ENCODE data around the gene DIDO1. TPM values are rescaled to one million over a fixed set of nuclear protein-coding genes. Genes with fewer than 3 reads are reported as not detected.
A peak's percentile ranks its signal among the peaks of the same experiment; 100 is the strongest.

Gene DIDO1
- total RNA-seq, 2 donors from 2014 or later: 40.1 to 52.7 TPM

DNA sequence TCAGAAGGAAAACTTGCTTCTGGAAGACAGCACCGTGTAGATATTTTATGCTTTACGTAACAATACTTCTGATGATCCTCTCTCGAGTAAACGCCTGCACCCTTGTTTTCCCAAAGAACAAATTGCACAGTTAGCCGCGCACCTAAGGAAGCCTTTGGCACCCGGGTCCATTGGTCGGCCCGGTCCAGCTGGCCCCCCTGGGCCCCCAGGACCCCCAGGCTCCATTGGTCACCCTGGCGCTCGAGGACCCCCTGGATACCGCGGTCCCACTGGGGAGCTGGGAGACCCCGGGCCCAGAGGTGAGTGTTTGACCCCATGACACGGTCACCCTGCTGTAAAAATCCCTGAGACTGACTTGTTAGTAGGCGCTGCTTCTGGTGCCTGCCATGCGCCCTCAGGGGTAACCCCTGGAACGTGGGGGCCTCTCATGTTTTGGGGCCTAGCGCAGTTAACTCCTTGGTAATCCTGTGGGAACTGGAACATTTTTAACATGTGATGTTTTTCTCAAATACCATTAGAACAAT, 89.3 kb downstream of the DIDO1 start:
- DNase-seq (ENCODE audit: low spot score in 2 of 2) (no peak), ATAC-seq (no peak)
- Mint-ChIP-seq H3K36me3 (no peaks in the 10 kb centered on the region), H3K27ac (no peak overlapping the region), H3K9me3 (no peaks in the 10 kb centered on the region)

DNA sequence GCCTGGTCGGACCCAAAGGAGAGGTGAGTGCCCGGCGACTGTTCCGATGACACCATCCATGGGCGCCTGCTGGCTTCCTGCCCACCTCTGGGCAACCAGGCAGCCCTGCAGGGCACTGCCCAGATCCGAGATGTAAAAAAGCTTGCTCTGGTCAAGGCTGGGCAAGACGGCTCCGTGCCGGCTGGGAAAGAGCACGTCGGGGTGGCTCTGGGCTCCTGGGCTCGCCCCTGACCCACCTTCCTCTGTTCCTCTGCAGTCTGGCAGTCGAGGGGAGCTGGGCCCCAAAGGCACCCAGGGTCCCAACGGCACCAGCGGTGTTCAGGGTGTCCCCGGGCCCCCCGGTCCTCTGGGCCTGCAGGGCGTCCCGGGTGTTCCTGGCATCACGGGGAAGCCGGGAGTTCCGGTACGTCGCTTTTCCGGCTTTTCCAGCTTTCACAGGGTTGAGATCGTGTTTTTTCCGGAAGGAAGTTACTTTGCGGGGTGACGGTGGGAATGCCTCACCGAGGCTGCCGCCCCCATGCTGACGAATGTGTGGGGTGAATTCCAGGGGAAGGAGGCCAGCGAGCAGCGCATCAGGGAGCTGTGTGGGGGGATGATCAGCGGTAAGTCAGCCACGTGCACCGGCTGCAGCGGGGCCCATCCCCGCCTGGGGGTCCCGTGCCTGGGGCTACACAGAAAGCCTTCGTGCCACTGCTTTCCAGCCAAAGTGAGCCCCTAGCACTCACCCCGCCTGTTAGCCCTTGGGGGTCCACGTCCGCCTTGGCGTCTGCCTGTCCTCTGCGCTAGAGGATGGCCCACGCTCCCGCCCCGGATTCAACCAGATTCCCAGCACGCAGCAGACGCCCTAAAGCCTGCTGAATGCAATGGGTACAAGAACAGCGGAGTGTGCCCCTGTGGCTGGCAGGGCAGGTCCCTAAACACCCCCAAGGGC, 90.1 kb downstream of the DIDO1 start:
- no peaks in the 10 kb centered on the region for H3K36me3 Mint-ChIP-seq
- no peak for DNase-seq (ENCODE audit: low spot score in 2 of 2)
- no peak for ATAC-seq
- H3K9me3 Mint-ChIP-seq: no peaks in the 10 kb centered on the region
- no peak overlapping the region for H3K27ac Mint-ChIP-seq

DNA sequence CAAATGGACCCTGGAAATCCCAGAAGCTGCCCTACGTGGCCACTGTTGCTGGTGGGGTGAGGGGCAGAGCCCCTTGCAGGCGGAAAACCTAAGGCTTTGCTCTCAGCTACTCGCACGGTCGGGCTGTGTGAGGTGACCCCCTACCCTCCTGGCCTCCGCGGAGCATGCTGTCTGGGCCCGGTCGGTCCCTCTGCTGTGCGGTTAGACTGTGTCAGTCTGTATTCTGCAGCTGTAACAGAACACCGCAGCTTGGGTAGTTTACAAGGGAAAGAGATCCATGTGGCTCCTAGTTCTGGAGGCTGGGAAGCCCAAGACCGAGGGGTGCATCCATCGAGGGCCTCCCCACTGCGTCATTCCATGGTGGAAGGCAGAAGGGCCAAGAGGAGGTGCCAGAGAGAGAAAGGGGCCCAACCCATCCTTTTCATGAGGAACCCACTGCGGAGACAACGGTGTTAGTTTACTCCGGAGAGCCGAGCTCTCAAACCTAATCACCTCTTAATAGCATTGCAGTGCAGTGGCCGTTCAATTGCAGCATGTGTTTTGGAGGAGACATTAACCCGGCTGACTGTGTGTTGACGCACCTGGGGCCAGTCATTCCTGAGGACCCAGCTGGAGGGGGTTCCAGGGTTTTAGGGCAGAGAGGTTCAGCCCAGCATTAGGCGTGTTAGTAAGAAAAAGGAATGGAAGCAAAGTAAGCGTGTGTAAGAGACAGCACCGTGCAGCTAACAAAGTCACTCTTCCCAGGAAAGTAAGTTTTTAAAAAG, 91.2 kb downstream of the DIDO1 start:
- no peaks in the 10 kb centered on the region for H3K9me3 Mint-ChIP-seq
- H3K36me3 Mint-ChIP-seq: no peaks in the 10 kb centered on the region
- H3K27ac Mint-ChIP-seq: no peak overlapping the region
- DNase-seq (ENCODE audit: low spot score in 2 of 2) (no peak), ATAC-seq (no peak)

DNA sequence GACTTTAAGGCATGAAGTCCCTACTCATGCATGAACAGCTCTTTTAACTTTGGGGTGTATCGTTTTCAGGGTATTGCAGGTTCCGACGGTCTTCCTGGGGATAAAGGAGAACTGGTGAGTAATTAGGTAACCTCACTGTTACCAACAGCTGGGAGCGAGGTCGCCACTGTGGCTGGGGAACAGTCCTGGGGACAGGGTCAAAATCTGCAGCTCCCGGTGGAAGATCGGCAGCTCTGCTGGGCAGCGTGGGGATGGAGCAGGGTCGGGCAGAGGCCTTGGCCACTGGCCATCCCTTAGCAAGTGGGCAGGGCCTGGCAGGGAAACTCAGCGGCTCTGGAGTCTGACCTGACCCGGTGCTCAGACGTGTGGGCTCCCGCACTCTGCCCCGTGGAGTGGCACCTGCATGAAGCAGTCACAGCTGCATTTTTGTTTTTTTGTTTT, 93.3 kb downstream of the DIDO1 start:
- no peaks in the 10 kb centered on the region for H3K36me3 Mint-ChIP-seq
- H3K9me3 Mint-ChIP-seq: no peaks in the 10 kb centered on the region
- no peak overlapping the region for H3K27ac Mint-ChIP-seq
- DNase-seq (ENCODE audit: low spot score in 2 of 2): no peak
- ATAC-seq: no peak

DNA sequence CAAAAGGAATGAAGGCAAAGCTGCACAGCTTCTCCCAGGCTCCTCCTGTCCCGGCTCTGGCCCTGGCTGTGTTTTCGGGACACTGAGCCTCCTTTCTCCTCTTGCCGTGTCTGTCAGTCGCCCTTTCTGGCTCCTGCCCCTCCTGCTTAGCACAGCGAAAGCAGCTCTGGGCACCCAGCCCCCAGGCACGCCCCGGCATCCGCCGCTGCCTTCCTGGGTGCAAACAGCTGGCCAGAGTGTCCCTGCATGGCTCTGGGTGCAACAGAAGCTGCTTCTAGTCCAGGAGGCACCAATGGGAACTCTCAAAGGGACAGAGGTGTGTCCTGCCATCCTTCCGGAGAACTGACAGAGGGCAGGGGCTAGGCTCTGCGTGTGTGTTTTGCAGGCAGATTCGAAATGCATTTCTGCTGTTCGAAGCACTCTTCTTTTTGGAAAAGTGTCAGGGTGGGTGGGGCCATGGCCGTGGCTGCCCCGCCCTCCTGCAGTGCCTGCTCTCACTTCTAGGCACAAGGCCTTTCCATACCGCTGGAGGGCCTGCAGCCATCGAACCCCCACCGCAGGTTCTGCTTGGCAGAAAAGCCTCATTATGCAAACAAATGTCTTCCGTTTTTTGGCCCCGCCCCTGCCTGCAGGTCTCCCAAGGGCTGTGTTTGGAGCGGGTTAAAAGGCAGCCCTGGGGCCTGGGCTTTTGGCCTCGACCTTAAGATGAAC, 93.9 kb downstream of the DIDO1 start:
- Mint-ChIP-seq H3K9me3 (no peaks in the 10 kb centered on the region), H3K36me3 (no peaks in the 10 kb centered on the region), H3K27ac (no peak overlapping the region)
- peak in 1 of 2 donors; percentile 23 for ATAC-seq
- DNase-seq (ENCODE audit: low spot score in 2 of 2): no peak

GRCh38 chr20:62831854-62832211, 94.5 kb downstream of the DIDO1 start:
- ATAC-seq: no peak
- DNase-seq (ENCODE audit: low spot score in 2 of 2): no peak
- H3K27ac Mint-ChIP-seq: no peak overlapping the region
- H3K36me3 Mint-ChIP-seq: no peaks in the 10 kb centered on the region
- no peaks in the 10 kb centered on the region for H3K9me3 Mint-ChIP-seq

GRCh38 chr20:62831361-62831788, 94.9 kb downstream of the DIDO1 start:
- ATAC-seq (no peak), DNase-seq (ENCODE audit: low spot score in 2 of 2) (no peak)
- no peaks in the 10 kb centered on the region for H3K36me3 Mint-ChIP-seq
- no peak overlapping the region for H3K27ac Mint-ChIP-seq
- no peaks in the 10 kb centered on the region for H3K9me3 Mint-ChIP-seq

- DNase-seq (ENCODE audit: low spot score in 2 of 2) (no peak), ATAC-seq (no peak)
- H3K9me3 Mint-ChIP-seq: no peaks in the 10 kb centered on the region
- H3K36me3 Mint-ChIP-seq: no peaks in the 10 kb centered on the region
- H3K27ac Mint-ChIP-seq: no peak overlapping the region
Observed at GRCh38 chr20:62830821-62831220, 95.5 kb downstream of the DIDO1 start.

DNA sequence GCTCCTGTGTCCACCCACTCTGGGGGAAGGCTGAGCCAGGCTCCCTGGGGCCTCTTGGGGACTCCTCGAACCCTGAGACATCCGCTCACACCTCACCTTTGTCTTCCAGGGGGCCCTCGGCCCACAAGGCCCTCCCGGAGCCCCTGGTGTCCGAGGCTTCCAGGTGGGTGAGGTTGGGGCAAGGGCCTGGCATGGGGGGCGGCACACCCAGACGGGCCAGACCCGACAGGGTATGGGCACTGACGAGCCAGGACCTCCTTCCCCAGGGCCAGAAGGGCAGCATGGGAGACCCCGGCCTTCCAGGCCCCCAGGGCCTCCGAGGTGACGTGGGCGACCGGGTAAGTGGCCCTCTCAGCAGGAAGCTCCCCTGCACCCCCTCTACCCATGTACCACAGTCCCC, 96.1 kb downstream of the DIDO1 start:
- H3K9me3 Mint-ChIP-seq: no peaks in the 10 kb centered on the region
- DNase-seq (ENCODE audit: low spot score in 2 of 2) (no peak), ATAC-seq (no peak)
- H3K36me3 Mint-ChIP-seq: no peaks in the 10 kb centered on the region
- no peak overlapping the region for H3K27ac Mint-ChIP-seq

DNA sequence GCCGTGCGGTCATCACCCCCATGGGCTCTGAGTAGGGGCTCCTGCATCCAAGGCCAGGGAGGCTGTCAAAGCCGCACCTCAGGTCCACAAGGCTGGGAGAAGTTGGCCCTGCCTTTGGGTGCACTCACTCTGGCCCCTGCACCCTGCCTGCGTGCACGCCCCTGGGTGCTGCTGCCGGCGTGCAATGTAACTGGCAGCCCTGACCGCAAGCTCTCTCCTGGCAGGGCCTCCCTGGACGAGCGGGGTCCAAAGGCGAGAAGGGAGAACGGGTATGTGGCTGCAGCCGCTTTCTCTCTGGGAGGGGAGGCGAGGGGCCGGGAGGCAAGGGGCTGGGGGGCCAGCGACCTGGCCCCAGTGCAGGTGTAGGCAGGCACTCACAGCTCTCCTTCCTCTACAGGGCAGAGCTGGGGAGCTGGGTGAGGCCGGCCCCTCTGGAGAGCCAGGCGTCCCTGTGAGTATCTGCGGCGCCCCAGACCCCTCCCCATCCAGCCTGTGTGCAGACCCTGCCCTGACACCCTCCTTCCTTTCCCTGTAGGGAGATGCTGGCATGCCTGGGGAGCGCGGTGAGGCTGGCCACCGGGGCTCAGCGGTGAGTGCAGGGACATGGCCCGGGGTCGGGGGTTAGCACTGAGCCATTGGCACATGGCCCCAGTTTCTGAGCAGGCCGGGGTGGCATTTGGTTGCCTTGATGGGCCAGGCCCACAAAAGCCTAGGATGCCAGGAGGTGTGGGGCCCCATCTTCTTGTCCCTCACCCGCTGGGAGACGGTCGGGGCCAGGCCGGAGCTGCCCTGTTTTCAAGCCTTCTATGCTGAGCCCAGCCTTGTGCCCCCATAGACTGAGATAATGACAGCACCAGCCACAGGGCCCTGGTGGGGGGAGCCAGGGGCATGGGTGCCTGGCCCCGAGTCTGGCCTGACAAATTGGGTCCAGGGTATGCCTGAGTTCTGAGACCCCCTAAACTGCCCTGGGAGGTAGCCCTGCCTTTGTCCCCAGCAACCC, 96.8 kb downstream of the DIDO1 start:
- no peak overlapping the region for H3K27ac Mint-ChIP-seq
- no peaks in the 10 kb centered on the region for H3K36me3 Mint-ChIP-seq
- no peaks in the 10 kb centered on the region for H3K9me3 Mint-ChIP-seq
- ATAC-seq: no peak
- DNase-seq (ENCODE audit: low spot score in 2 of 2): no peak

- DNase-seq (ENCODE audit: low spot score in 2 of 2) (no peak), ATAC-seq (no peak)
- Mint-ChIP-seq H3K9me3 (no peaks in the 10 kb centered on the region), H3K27ac (no peak overlapping the region), H3K36me3 (no peaks in the 10 kb centered on the region)
Observed at GRCh38 chr20:62828511-62829230, 97.6 kb downstream of the DIDO1 start.

DNA sequence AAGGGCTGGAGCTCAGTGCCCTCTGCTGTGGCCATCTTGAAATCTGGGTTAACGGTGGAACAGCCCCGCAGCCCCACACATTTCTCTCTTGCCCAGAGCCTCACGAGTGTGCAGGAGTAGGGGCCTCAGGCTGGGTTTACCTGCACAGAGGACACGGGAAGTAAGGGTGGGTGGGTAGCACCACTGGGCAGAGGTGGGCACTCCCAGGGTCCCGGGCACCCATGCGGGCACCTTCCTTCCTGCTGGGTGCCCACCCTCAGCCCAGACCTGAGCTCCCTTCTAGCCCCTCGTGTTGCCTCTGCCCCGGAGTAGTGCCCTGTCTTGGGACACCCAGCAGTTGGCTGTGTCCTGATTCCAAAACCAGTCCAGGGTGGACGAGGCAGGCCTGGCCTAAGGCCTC, 98.3 kb downstream of the DIDO1 start:
- no peak for DNase-seq (ENCODE audit: low spot score in 2 of 2)
- no peak for ATAC-seq
- Mint-ChIP-seq H3K27ac (no peak overlapping the region), H3K9me3 (no peaks in the 10 kb centered on the region), H3K36me3 (no peaks in the 10 kb centered on the region)
